Peyer's patch (tissue), 4 donors: Measurements from ENCODE around the gene EPHB2. TPM values are rescaled to one million over a fixed set of nuclear protein-coding genes. Genes with fewer than 3 reads are reported as not detected.

Experiments used
- DNase-seq, 3 donors: peaks; one replicate each; pipeline ENCODE4 v3.0.0-alpha.2; 2017 to 2019
- H3K27ac ChIP-seq, 4 donors: fragments of 200-600 bp; sonication (generic); one replicate each; pipeline ENCODE4 v1.5.1; 2016 to 2019
- H3K27me3 ChIP-seq, 2 donors: fragments of 200-600 bp; sonication (generic); one replicate each; pipeline ENCODE4 v1.5.1; 2019
- H3K36me3 ChIP-seq, 3 donors: fragments of 200-600 bp; sonication (generic); one replicate each; pipeline ENCODE4 v1.5.1; 2016 to 2019
- H3K4me1 ChIP-seq, 4 donors: fragments of 200-600 bp; sonication (generic); one replicate each; pipeline ENCODE4 v1.5.1; 2016 to 2019
- H3K4me3 ChIP-seq, 4 donors: fragments of 200-600 bp; sonication (generic); 1 replicate in 3 of 4; 2 replicates in 1 of 4; pipeline ENCODE4 v1.5.1; 2016 to 2019; ENCODE audit warnings: mild to moderate bottlenecking in 1 of 4
- H3K9me3 ChIP-seq, 4 donors: fragments of 200-600 bp; sonication (generic); one replicate each; pipeline ENCODE4 v1.5.1; 2016 to 2019; ENCODE audit warnings: mild to moderate bottlenecking in 1 of 4
- CTCF ChIP-seq, 6 experiments: fragments of 450-650 bp in 4 of 6; fragments of 200-600 bp in 2 of 6; sonication (generic) in 1 of 6; IDR thresholded peaks; one replicate each; pipeline ENCODE4 v1.5.1; 2017 to 2019; ENCODE audit warnings: antibody characterized with exemption in 6 of 6, mild to moderate bottlenecking in 3 of 6, moderate library complexity in 1 of 6
- POLR2A ChIP-seq, 2 donors: fragments of 450-650 bp; IDR thresholded peaks; one replicate each; pipeline ENCODE4 v1.5.1; 2017; ENCODE audit warnings: antibody characterized with exemption in 2 of 2, mild to moderate bottlenecking in 2 of 2, moderate library complexity in 2 of 2
- total RNA-seq, 4 donors: library from RNA; depleted of rRNA; stranded (reverse); fragments of >200 nt; gene quantifications; one replicate each; pipeline ENCODE4 v1.1.0, GENCODE V29; 2016

EPHB2 gene
- total RNA-seq, 4 donors from 2014 or later = 24.5 to 71.0 (median 53.9) TPM

DNA sequence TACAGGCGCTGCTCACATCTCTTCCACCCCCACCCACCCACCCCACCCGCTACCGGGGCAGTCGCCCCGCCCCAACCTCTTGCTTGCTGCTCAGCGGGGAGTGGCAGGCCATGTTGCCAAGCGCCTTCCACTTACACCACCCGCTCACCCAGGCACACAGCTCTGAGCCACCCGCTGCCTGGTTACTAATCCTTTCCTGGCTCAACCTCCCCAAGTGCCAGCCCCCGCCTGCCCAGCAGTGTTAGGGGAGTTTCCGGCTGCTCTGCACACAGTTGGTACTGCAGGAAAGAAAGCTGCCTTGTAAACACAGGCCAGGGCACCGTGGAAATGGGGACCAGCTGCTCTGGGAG is 205.8 kb downstream of the EPHB2 start:
- Histone ChIP-seq H3K4me3 (no peak overlapping the region), H3K27ac (no peak overlapping the region), H3K36me3 (peaks cover 0 to 9% (median 0%) of the 10 kb centered on the region in 3 donors), H3K9me3 (no peaks in the 10 kb centered on the region), H3K27me3 (no peaks in the 10 kb centered on the region), H3K4me1 (no peaks in the 10 kb centered on the region)
- TF ChIP-seq POLR2A (IDR thresholded peaks at IDR 0.05) (no peak), CTCF (IDR thresholded peaks at IDR 0.05) (no peak)
- DNase-seq = no peak

- H3K36me3 ChIP-seq = peaks cover 0 to 4% (median 0%) of the 10 kb centered on the region in 3 donors
- H3K4me1 ChIP-seq = no peaks in the 10 kb centered on the region
- H3K4me3 ChIP-seq = no peak overlapping the region
- no peak for DNase-seq
- no peak for TF ChIP-seq CTCF (IDR thresholded peaks at IDR 0.05)
- no peak for TF ChIP-seq POLR2A (IDR thresholded peaks at IDR 0.05)
- H3K27ac ChIP-seq = no peak overlapping the region
- H3K27me3 ChIP-seq = no peaks in the 10 kb centered on the region
- H3K9me3 ChIP-seq = no peaks in the 10 kb centered on the region
These were observed 207.3 kb downstream of the EPHB2 start for GRCh38 chr1:22917989-22918388.

GRCh38 chr1:22918644-22919043 is 208.0 kb downstream of the EPHB2 start:
- no peak for DNase-seq
- Histone ChIP-seq H3K4me3 (no peak overlapping the region), H3K27me3 (no peaks in the 10 kb centered on the region), H3K9me3 (no peaks in the 10 kb centered on the region), H3K36me3 (peaks cover 0 to 3% (median 0%) of the 10 kb centered on the region in 3 donors), H3K4me1 (no peaks in the 10 kb centered on the region), H3K27ac (no peak overlapping the region)
- TF ChIP-seq CTCF (IDR thresholded peaks at IDR 0.05) = no peak
- no peak for TF ChIP-seq POLR2A (IDR thresholded peaks at IDR 0.05)

DNA sequence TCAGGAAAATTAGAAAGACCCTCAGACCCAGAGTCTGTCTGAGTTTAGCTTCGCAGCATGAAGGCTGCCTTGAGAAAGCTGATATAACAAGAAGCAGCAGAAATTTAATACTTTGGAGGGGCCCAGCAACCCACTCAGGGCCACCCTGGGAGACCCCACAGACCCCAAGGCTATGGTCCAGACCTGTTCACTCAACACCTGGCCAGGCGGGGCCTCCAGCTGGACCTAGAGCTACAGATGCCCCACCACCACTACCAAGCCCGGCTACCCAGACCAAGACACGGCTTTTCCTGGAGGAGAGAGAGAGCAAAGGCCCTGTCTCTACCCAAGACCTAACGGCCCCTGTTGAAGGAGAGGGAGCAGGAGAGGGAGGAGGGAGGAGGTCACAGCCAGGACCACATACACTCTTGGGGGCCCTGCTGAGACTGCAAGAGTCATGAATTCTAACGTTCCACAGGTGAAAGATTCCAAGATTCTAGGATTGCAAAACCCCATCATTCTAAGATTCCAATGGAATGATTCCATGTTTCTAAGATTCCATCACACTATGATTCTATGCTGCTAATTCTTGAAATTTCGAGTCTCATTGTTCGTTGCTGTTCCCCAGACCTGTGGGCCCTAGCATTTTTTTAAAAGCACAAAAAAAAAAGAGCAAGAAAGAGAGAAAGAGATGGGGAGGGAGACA is 208.8 kb downstream of the EPHB2 start:
- no peaks in the 10 kb centered on the region for H3K27me3 ChIP-seq
- H3K36me3 ChIP-seq = no peaks in the 10 kb centered on the region
- H3K9me3 ChIP-seq = no peaks in the 10 kb centered on the region
- no peak for DNase-seq
- no peak overlapping the region for H3K4me3 ChIP-seq
- no peaks in the 10 kb centered on the region for H3K4me1 ChIP-seq
- H3K27ac ChIP-seq = no peak overlapping the region
- TF ChIP-seq CTCF (IDR thresholded peaks at IDR 0.05) (no peak), POLR2A (IDR thresholded peaks at IDR 0.05) (no peak)

DNA sequence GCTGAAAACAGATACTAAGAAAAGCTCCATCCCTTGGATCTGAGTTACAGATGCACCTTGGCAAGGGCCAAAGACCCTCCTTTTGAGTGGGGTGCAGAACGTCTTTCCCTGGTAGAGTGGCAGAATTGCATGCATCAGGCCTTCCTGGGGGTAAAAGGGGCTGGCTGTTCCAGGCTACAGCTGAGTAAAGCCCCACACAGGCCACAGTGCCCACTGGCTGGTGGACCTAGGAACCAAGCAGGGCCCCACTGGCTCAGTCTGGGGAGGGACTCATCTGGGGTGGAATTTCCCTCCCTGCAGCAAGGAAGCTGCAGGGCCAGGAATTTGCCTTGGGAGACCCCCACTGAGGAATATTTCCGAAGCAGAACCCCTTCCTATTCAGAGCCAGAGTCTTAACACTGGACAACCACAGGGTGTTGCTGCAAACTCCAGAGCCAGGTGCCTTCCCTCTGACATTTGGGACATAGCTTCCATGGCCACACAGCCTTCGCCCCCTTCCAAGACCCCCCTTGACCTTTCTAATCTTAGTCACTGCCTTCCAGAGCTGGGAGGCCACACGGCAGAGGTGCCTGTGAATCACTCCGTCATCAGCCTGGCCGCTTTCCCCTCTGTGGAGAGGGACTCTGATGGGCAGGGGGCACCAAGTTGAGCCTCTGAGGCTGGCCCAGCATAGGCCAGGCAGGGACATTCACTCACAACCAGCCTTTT is 209.5 kb downstream of the EPHB2 start:
- H3K9me3 ChIP-seq = no peaks in the 10 kb centered on the region
- DNase-seq = no peak
- no peak overlapping the region for H3K27ac ChIP-seq
- TF ChIP-seq POLR2A (IDR thresholded peaks at IDR 0.05) = no peak
- no peak for TF ChIP-seq CTCF (IDR thresholded peaks at IDR 0.05)
- H3K27me3 ChIP-seq = no peaks in the 10 kb centered on the region
- no peaks in the 10 kb centered on the region for H3K4me1 ChIP-seq
- H3K36me3 ChIP-seq = no peaks in the 10 kb centered on the region
- no peak overlapping the region for H3K4me3 ChIP-seq
